Measurements from ENCODE around the gene HBS1L. TPM values are rescaled to one million over a fixed set of nuclear protein-coding genes. Genes with fewer than 3 reads are reported as not detected.

HBS1L gene
- total RNA-seq, 4 donors from 2014 or later: 25.2 to 94.1 (median 37.5) TPM

DNA sequence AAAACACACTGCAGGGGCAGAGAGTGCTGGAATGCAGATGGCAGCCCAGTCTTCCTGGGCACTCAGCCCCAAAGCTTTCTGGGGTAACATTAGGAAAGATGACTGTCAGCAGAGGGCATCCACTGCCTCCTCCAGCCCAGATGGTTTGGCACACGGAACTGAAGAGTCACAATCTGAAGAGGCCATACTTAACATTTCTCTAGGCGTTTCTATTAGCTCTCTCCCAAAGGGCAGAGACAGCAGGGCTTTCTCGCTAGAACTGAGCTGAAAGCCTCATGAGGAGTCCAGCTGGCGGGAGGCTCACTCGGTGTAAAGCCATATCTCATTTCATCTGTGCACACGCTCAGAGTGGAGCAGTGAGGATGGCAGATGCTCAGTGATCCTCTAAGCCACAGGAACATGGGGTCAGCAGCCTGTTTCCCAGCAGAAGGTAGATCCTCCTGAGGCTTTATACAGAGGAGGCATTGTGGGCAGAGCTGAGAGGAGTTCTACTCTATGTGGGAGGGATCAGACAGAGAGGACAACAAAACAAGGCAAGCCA, 132.8 kb downstream of the HBS1L start:
- Histone ChIP-seq H3K27ac (no peak overlapping the region), H3K4me1 (no peaks in the 10 kb centered on the region), H3K27me3 (no peaks in the 10 kb centered on the region), H3K4me3 (no peak overlapping the region), H3K36me3 (no peaks in the 10 kb centered on the region), H3K9me3 (no peaks in the 10 kb centered on the region)
- TF ChIP-seq, protein P1, sequence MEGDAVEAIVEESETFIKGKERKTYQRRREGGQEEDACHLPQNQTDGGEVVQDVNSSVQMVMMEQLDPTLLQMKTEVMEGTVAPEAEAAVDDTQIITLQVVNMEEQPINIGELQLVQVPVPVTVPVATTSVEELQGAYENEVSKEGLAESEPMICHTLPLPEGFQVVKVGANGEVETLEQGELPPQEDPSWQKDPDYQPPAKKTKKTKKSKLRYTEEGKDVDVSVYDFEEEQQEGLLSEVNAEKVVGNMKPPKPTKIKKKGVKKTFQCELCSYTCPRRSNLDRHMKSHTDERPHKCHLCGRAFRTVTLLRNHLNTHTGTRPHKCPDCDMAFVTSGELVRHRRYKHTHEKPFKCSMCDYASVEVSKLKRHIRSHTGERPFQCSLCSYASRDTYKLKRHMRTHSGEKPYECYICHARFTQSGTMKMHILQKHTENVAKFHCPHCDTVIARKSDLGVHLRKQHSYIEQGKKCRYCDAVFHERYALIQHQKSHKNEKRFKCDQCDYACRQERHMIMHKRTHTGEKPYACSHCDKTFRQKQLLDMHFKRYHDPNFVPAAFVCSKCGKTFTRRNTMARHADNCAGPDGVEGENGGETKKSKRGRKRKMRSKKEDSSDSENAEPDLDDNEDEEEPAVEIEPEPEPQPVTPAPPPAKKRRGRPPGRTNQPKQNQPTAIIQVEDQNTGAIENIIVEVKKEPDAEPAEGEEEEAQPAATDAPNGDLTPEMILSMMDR (IDR thresholded peaks at IDR 0.05): no peak
- no peak for TF ChIP-seq POLR2A (IDR thresholded peaks at IDR 0.05)
- DNase-seq: no peak

DNA sequence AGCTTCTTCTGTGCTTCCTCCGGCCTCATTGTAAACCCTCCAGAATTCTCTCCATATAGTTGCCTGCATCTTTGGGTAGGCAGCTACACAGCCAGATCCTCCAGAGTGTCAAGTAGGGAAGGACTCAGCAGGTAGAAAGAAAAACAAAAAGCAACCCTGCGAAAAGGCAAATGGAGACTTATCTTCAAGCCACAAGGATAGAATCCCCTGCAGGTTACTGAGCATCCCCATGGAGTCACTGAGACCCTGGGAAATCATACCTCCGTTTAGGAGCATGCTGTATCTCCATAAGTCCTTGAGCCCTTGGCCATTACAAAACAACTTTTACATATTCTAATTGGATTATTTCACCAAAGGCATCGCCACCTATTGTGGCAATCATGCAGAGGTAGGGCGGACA, 133.3 kb downstream of the HBS1L start:
- no peak for TF ChIP-seq POLR2A (IDR thresholded peaks at IDR 0.05)
- TF ChIP-seq, protein P1 (IDR thresholded peaks at IDR 0.05): no peak
- no peak overlapping the region for H3K4me3 ChIP-seq
- no peaks in the 10 kb centered on the region for H3K36me3 ChIP-seq
- no peak overlapping the region for H3K27ac ChIP-seq
- no peaks in the 10 kb centered on the region for H3K9me3 ChIP-seq
- H3K27me3 ChIP-seq: no peaks in the 10 kb centered on the region
- H3K4me1 ChIP-seq: no peaks in the 10 kb centered on the region
- DNase-seq: no peak

GRCh38 chr6:134920422-134920821, 134.2 kb downstream of the HBS1L start:
- H3K27ac ChIP-seq: no peak overlapping the region
- no peaks in the 10 kb centered on the region for H3K4me1 ChIP-seq
- H3K9me3 ChIP-seq: no peaks in the 10 kb centered on the region
- no peaks in the 10 kb centered on the region for H3K36me3 ChIP-seq
- no peak overlapping the region for H3K4me3 ChIP-seq
- no peaks in the 10 kb centered on the region for H3K27me3 ChIP-seq
- DNase-seq: no peak
- TF ChIP-seq, protein P1 (IDR thresholded peaks at IDR 0.05): no peak
- no peak for TF ChIP-seq POLR2A (IDR thresholded peaks at IDR 0.05)

GRCh38 chr6:134918418-134918961, 136.1 kb downstream of the HBS1L start:
- no peak for DNase-seq
- H3K36me3 ChIP-seq: no peaks in the 10 kb centered on the region
- TF ChIP-seq POLR2A (IDR thresholded peaks at IDR 0.05): no peak
- TF ChIP-seq, protein P1 (IDR thresholded peaks at IDR 0.05): no peak
- H3K27ac ChIP-seq: no peak overlapping the region
- H3K4me3 ChIP-seq: no peak overlapping the region
- H3K27me3 ChIP-seq: no peaks in the 10 kb centered on the region
- H3K9me3 ChIP-seq: no peaks in the 10 kb centered on the region
- H3K4me1 ChIP-seq: no peaks in the 10 kb centered on the region

GRCh38 chr6:134911547-134911946, 143.1 kb downstream of the HBS1L start:
- TF ChIP-seq POLR2A (IDR thresholded peaks at IDR 0.05): no peak
- TF ChIP-seq, protein P1 (IDR thresholded peaks at IDR 0.05): no peak
- Histone ChIP-seq H3K4me3 (no peak overlapping the region), H3K36me3 (no peaks in the 10 kb centered on the region), H3K4me1 (no peaks in the 10 kb centered on the region), H3K27me3 (no peaks in the 10 kb centered on the region), H3K27ac (no peak overlapping the region), H3K9me3 (no peaks in the 10 kb centered on the region)
- no peak for DNase-seq

DNA sequence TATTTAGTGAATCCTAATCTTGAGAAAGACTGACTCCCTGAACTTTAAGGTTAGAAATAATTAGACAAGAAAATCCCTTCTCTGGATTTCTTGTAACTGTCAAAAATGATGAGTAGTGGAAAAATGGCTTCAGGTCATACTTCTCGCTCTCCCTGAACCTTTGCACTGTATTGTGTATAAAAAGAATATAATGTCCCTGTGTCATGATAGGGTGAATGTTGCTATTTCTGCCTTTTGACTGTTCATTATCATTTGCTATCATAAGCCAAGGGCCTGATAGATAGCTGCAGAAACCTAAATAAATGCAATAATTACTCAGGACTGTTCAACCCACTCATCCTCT, 144.1 kb downstream of the HBS1L start:
- no peak overlapping the region for H3K4me3 ChIP-seq
- no peaks in the 10 kb centered on the region for H3K36me3 ChIP-seq
- no peaks in the 10 kb centered on the region for H3K4me1 ChIP-seq
- H3K27ac ChIP-seq: no peak overlapping the region
- no peaks in the 10 kb centered on the region for H3K27me3 ChIP-seq
- TF ChIP-seq, protein P1 (IDR thresholded peaks at IDR 0.05): no peak
- no peak for TF ChIP-seq POLR2A (IDR thresholded peaks at IDR 0.05)
- DNase-seq: no peak
- H3K9me3 ChIP-seq: no peaks in the 10 kb centered on the region
